NCI-H2081 (cell line): ENCODE results near the gene TCF7.

Source experiments
- DNase-seq, 2 experiments: peaks; one replicate each; lab custom pipeline; 2025; lab: John Stamatoyannopoulos, UW

The TCF7 gene

GRCh38 chr5:134113902-134114875 is at the start of gene TCF7:
TSS of gene TCF7 (plus strand) at chr5:134114681. CDS start at chr5:134114907, 226 bp downstream.
- peak; percentile 55 to 57 for DNase-seq

GRCh38 chr5:134069553-134069952 is 44.9 kb upstream of the TCF7 start:
- DNase-seq = no peak

GRCh38 chr5:134070725-134071613 is 43.5 kb upstream of the TCF7 start:
- no peak for DNase-seq

GRCh38 chr5:134071614-134072207 is 42.8 kb upstream of the TCF7 start:
- DNase-seq = no peak

- no peak for DNase-seq
These were observed 41.8 kb upstream of the TCF7 start for GRCh38 chr5:134072471-134073210.

- DNase-seq = no peak
These were observed 41.1 kb upstream of the TCF7 start for GRCh38 chr5:134073404-134073803.

GRCh38 chr5:134075102-134075501 is 39.4 kb upstream of the TCF7 start:
- DNase-seq = no peak

- no peak for DNase-seq
These were observed 36.4 kb upstream of the TCF7 start for GRCh38 chr5:134077926-134078580.

- DNase-seq = no peak
These were observed 34.5 kb upstream of the TCF7 start for GRCh38 chr5:134079748-134080581.

GRCh38 chr5:134082264-134082992 is 32.1 kb upstream of the TCF7 start:
- DNase-seq = no peak

- DNase-seq = no peak
These were observed 31.0 kb upstream of the TCF7 start for GRCh38 chr5:134083517-134083916.

GRCh38 chr5:134084022-134084565 is 30.4 kb upstream of the TCF7 start:
- no peak for DNase-seq

GRCh38 chr5:134084570-134084969 is 29.9 kb upstream of the TCF7 start:
- no peak for DNase-seq

GRCh38 chr5:134085411-134085810 is 29.1 kb upstream of the TCF7 start:
- DNase-seq = no peak

GRCh38 chr5:134086225-134086942 is 28.1 kb upstream of the TCF7 start:
- no peak for DNase-seq

- no peak for DNase-seq
These were observed 27.6 kb upstream of the TCF7 start for GRCh38 chr5:134086943-134087305.

- no peak for DNase-seq
These were observed 26.2 kb upstream of the TCF7 start for GRCh38 chr5:134088291-134088690.

GRCh38 chr5:134088994-134089560 is 25.4 kb upstream of the TCF7 start:
- no peak for DNase-seq
